GM21447 (cell line): ENCODE data around the gene LRRC38.

ENCODE experiments used
- ATAC-seq: cut with Tn5 transposase; IDR thresholded peaks from one replicate; pipeline ENCODE4 v1.9.1; 2021; ENCODE audit not compliant: unreplicated experiment

The LRRC38 gene

GRCh38 chr1:13517193-13517812 lies 3.5 kb upstream of the LRRC38 start:
- ATAC-seq: no peak

- no peak for ATAC-seq
Measured at GRCh38 chr1:13516606-13517005, 2.8 kb upstream of the LRRC38 start.

GRCh38 chr1:13514821-13515220 lies 1.0 kb upstream of the LRRC38 start:
- ATAC-seq: no peak

- ATAC-seq: no peak
Measured at GRCh38 chr1:13513063-13513894, 524 bp downstream of the LRRC38 start.

- no peak for ATAC-seq
Measured at GRCh38 chr1:13512472-13512871, 1.3 kb downstream of the LRRC38 start.

GRCh38 chr1:13510499-13510898 lies 3.3 kb downstream of the LRRC38 start:
- no peak for ATAC-seq

GRCh38 chr1:13507075-13507474 lies 6.7 kb downstream of the LRRC38 start:
- ATAC-seq: no peak

- ATAC-seq: no peak
Measured at GRCh38 chr1:13505020-13505419, 8.8 kb downstream of the LRRC38 start.

GRCh38 chr1:13500806-13501205 lies 13.0 kb downstream of the LRRC38 start:
- ATAC-seq: no peak

GRCh38 chr1:13499422-13499821 lies 14.4 kb downstream of the LRRC38 start:
- ATAC-seq: no peak

- no peak for ATAC-seq
Measured at GRCh38 chr1:13498553-13498952, 15.2 kb downstream of the LRRC38 start.

GRCh38 chr1:13495186-13495585 lies 18.6 kb downstream of the LRRC38 start:
- no peak for ATAC-seq

- ATAC-seq: no peak
Measured at GRCh38 chr1:13494712-13495111, 19.1 kb downstream of the LRRC38 start.

GRCh38 chr1:13494025-13494424 lies 19.8 kb downstream of the LRRC38 start:
- no peak for ATAC-seq

GRCh38 chr1:13492711-13493110 lies 21.1 kb downstream of the LRRC38 start:
- no peak for ATAC-seq

GRCh38 chr1:13487957-13488356 lies 25.8 kb downstream of the LRRC38 start:
- no peak for ATAC-seq

GRCh38 chr1:13487143-13487868 lies 26.5 kb downstream of the LRRC38 start:
- ATAC-seq: no peak

GRCh38 chr1:13483946-13484345 lies 29.9 kb downstream of the LRRC38 start:
- ATAC-seq: no peak

GRCh38 chr1:13482600-13482999 lies 31.2 kb downstream of the LRRC38 start:
- ATAC-seq: no peak

- ATAC-seq: no peak
Measured at GRCh38 chr1:13479171-13479856, 34.5 kb downstream of the LRRC38 start.

- ATAC-seq: no peak
Measured at GRCh38 chr1:13478692-13479091, 35.1 kb downstream of the LRRC38 start.
